HT1080 (cell line): Measurements from ENCODE around the gene MBNL1. TPM values are rescaled to one million over a fixed set of nuclear protein-coding genes. Genes with fewer than 3 reads are reported as not detected.

Source experiments
- DNase-seq: peaks from one replicate; pipeline ENCODE4 v3.0.0-alpha.2; 2015; ENCODE audit warnings: low read depth
- total RNA-seq: library from RNA; depleted of rRNA; stranded (reverse); fragments of >200 nt; shearing (Covaris generic); gene quantifications from 2 replicates; pipeline ENCODE4 v1.2.3, GENCODE V29; 2014

The MBNL1 gene
- total RNA-seq, 1 experiment from 2014 or later = 295 TPM

DNA sequence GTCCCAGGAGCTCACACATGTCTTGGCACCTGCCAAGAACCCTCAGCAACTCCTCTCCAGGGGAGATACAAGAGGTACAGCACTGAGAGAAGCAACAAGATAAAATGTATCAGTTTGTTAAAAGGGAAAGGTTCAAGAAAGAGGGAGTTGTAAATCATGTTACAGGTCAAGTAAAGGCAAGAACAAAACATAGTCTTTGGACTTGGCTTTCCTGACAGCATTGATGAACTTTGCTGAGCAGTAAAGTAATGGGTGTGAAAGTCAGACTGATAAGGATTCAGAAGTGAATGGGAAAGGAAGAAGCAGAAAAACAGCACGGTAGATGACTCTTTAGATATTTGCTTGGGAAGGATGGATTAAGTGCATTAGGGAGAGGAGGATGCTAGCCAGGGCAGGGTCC, 27.1 kb downstream of the MBNL1 start:
- DNase-seq = no peak

DNA sequence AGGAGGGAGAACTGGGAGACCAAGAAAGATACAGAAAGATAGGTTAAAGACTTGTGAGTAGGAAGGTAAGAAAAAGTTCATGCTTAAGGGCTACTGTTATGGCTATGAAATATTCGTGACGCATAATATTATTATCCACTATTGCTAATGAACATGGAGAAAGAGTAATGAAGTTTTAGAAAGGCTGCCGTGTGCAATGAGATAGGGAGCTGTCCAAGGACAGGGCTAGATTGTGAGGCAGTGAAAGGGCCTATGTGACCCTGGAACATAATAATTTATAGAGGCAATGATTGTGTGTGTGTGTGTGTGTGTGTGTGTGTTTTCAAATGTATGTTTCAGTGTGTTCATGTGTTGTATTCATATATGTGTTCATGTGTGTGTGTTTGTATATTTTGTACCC, 27.7 kb downstream of the MBNL1 start:
- no peak for DNase-seq

DNA sequence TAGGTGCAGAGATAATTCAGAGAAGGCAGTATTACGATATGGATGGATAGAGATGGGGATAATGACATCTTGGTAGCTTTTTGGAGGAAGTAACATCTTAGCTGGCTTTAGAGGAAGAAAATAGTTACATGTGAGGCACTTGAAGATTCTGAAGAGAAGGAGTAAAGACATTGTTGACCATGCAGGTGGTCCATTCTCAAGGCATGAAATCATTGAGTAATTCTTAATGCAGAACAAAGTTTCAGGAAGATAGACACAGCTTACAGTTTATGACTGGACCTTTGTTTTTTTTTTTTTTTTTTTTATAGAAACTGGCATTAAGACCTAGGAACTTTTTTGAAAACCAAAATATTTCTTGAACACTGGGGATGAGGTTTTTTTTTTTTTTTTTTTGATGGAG, 28.2 kb downstream of the MBNL1 start:
- DNase-seq = no peak

DNA sequence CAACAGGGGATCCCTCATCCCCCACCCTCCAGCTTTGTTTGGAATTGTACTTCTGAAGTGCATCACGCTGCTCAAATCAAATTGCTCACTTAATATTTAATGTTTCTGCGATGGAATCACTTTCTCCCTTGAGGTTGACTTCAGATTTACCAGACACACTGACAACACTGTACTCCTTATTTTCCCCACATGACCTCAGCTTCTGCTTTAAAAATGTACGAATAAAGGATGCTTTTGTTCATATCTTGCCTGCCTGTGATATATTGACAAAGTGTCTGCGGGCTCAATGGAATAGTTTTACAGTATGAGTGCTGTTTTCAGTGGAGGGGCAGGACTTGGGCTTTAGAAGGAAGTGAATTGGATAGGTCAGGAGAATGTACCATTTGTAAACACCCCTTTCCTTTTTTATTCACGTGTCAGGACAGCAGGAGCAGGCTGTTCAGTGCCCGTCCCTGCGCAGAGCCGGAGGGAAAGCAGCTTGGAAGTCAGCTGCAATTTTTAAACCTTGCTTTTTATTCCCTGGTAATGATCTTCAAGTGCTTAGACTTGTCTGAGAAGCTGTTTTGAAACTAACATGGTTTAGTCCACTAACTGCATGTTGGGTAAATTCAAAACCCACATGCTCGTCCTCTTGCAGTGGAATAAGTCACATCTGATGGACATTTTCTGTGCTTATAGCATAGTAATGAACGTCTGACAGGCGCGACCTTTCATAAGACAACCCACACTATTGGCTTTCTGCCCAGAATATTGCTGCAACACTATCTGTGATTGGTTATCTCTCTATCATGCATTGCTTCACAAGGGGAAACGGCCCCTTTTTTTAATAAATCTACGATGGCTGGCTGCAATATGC, 29.9 kb downstream of the MBNL1 start:
- no peak for DNase-seq

DNA sequence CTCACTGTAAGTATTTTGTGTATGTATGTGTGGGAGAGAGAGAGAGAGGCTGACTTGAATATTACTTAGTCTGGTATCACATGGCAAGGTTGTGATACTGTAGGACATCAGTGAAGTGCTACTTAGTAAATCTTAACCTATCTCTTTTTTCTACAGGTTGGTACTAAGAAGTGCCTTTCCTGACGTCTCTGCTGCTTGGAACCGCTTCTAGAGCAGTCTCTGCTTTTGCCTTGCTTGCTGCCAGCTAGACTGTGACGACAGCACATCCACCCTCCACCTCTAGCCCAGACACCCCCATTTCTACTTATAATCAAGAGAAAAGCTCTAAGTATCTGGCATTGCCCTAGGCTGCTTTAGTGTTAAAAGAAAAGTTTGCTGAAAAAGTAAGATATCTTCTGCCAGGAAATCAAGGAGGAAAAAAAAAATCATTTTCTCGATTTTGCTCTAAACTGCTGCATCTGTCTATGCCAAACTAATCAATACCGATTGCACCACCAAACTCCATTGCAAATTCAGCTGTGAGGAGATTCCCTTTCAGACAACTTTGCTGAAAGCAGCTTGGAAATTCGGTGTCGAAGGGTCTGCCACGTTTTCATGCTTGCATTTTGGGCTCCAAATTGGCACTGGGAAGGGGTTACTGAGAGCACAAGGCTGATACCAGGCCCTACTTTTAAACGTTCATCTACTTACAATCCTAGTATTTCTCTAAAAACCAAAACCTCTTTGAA, 30.7 kb downstream of the MBNL1 start:
- no peak for DNase-seq

DNA sequence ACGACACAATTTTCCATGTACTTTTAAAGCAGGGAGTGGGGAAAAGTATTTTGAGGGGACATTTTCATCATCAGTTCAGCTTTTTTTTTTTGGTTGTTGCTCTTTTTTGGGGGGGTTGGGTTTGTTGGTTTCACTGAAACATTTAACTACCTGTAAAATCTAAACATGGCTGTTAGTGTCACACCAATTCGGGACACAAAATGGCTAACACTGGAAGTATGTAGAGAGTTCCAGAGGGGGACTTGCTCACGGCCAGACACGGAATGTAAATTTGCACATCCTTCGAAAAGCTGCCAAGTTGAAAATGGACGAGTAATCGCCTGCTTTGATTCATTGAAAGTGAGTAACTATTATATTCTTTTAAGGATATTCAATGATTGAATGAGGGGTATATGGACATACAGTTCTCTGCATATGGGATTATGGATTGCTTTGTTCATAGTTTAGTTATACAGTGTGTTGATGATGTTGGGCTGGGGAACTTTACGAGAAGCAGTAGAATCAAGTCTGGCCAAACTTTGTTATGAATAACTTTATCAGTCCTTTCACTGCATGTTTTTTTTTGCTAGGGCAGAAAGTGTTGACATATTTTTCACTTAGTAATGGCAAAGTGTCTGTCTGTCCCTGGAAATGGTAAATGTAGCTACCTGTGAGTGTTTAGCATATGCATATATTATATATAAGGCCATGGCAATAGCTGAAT, 31.5 kb downstream of the MBNL1 start:
- DNase-seq = no peak

DNA sequence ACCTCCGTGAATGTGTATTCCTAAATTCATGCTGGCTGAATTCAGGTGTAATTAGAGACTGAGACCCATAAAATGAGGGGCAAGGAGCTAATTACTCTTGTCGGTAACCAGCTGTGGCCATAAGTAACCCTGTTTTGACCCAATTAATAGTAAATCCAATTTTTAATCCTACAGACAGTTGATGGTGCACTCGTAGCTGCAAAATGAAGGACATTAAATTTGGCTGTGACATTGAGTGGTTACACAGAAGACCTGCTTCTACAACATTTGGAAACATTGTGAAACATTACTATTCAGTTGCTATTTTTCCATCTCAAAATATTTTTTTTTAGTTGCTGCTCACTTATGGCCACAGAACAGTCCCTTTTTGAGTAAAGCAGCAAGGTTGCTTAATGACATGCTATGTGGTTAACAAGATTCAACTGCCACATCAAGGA, 33.0 kb downstream of the MBNL1 start:
- DNase-seq = no peak

DNA sequence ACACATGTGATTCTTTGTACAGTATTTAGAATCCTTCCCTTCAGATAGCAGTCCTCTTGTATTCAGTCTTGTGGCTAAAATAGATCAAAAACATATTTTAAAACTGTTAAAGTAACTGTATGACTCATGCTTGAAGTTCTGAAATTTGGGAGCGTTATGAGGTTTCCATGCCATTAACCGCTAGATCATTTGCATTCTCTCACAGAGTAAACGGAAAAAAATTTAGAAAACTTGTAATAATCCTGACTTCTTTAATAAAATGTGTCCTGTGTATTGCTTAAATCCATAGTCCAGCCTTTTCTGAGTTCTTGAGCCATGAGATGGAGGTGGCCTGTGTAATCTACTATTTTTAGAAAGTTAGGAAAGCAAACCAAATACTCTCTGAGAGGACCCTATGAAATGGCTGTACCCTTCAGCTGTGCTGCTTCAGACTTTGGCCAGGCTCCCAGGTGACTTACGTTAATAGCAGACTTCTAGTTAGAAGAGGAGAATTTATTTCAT, 33.8 kb downstream of the MBNL1 start:
- no peak for DNase-seq

DNA sequence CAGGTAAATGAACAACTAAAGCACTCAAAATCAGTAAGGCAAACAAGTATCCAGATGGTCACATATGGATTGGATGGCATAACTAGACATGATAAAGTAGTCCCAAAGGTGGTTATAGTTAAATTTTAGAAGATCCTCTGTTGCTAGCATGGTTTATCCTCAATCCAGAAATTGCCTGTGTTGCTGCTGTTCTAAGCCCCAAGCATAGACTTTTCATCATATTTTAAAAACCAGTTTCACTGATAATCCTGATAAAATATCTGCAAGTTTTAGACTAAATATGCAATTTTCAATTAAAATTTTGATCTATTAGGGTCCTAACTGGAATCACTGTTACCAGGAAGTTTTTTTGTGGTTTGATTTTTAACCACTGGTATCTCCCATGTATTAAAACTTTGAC, 35.4 kb downstream of the MBNL1 start:
- DNase-seq = no peak

DNA sequence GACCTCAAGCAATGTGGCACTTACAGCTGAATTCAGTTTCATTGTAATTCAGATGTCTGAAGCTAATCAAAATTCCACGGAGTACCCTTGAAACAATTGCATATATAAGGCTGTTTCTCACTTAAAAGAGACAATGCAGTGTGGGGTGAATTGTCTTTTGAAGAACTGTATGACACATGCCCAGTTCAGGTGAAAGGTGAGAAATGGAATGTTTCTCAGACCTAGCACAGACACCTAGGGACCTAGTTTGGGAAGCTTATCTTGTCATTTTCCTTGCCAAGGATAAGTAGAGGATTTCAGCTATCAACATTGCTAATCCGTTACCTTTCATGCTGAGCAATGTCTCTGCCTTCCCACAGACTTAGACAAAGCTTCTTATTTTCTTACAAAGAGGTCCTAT, 36.3 kb downstream of the MBNL1 start:
- no peak for DNase-seq

DNA sequence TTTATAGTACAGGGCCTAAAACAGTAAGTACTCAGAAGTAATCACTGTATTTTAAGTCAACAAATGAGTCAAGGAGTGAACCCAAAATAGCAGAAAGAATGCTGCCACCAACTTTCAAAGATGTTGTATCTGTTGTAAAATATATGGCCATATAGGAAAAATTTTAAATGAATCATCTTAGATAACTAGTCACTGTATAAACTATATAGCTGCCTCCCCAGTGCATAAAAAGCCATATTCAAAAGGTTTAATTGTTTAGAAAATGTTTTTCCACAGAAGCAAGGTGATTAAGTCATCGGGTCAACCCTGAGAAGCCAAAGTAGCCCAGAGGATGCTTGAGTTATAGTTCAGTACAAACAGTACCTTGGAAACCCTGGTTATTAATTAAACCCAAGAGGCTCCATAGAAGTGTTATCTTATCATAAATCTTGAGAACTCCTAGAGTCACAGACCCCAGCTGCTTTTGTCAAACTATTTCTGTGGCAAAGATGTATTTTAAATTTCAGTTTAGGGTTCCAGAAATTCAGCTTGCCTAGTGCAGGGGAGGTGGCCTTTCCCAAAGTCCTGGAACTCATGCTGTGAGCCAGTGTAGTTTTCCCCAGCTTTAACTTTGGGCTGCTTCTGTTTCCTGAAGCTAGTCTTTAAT, 39.2 kb downstream of the MBNL1 start:
- no peak for DNase-seq

DNA sequence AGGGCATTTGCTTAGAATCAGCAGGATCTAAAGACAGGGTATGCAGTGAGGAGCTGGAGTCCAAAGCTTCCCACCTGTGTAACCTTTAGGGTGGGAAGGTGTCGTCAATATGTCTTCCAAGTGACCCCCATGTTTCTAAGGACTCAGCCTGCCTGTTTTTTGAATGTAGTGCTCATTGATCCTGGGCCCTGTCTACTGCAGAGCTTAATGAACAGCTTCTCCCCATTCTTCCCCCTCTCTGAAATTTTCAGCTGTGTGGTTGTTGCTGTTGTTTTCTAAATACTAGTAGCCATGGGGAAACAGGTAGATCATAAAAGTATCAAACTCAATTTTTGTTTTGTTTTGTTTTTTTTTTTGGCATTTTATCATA, 39.7 kb downstream of the MBNL1 start:
- no peak for DNase-seq

DNA sequence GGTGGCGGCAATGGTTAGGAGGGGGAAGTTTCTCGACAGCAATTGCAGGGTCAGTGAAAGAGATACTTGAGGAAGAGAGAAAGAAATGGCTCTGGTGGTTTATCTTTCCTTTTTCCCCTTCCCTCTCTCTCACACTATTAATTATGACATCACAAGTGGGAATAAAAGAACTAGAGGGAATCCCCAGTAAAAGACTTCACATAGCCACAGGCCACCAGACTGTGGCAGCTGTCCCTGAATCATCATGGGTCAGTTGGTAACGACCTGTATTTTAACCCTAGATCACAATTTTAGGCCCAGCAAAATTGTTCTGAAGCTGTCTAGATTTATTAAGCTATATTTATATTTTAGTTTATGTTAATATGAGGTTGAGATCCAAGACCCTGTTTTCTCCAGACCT, 40.3 kb downstream of the MBNL1 start:
- no peak for DNase-seq

DNA sequence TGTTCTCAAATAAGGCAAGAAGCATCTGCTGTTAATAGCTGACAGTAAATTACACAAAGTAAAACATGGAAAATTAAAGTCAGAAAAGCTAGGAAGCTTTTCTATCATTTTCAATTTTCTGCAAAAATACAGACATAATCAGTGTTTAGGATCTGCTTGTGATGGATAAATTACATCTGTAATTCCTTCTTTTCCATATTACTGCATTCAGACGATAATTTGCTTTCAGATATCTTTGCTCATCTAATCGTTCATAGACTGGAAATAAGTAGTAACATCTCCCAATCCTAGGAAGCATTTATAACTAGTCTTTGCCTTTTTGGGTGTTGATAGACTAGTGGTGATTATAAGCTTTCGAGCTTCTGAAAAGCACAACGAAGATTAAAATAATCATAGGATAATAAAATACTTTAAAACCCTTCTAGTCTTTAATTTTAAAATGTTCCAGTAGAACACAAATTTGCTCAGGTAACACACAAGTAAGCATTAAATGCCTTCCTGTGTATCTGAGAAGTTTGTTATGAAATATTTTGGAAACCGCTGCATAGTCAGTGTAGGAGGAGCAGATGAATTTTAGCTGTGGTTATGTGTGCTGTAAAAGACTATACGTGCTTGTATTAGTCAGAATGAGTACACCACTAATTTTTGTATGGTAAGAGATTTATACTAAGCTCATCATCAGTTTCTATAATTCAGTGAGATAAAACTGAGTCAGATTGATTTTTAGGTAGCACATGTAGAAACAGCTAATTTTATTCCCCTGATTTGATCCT, 41.0 kb downstream of the MBNL1 start:
- DNase-seq = no peak

DNA sequence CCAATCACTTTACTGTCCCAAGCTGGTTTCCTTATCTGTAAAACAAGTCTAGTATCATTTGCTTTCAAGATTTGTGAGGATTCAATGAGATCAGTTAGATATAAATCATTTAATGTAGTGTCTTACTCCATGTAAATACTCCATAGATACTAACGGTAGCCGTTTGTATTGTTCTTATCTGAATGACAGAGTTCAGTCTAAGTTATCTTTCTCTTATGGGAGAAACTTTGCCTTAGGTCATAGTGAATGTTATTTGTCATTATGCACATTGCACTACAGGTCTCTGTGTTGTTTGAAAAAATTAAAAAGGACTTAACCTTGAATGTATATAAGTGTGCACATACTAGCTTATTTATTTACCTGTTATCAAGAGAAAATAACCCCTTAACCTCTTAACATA, 44.7 kb downstream of the MBNL1 start:
- DNase-seq = no peak

DNA sequence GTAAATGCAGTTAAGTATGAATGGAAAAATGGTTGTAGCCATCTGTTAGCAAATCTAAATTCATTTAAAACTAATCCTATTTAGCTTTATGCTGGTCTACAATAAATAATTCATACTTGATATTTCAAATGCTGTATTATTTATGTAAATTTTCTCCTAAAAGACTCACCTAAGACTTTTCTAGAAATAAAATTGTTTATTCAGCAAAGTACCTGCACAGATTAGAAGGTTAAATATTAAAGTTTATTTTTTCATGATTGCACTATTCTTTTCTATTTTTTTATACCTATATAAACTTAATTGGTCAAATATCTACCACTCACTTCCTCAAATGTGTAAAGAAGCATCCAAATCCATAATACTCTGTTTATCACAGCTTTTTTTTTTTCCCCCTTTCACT, 45.2 kb downstream of the MBNL1 start:
- DNase-seq = no peak

DNA sequence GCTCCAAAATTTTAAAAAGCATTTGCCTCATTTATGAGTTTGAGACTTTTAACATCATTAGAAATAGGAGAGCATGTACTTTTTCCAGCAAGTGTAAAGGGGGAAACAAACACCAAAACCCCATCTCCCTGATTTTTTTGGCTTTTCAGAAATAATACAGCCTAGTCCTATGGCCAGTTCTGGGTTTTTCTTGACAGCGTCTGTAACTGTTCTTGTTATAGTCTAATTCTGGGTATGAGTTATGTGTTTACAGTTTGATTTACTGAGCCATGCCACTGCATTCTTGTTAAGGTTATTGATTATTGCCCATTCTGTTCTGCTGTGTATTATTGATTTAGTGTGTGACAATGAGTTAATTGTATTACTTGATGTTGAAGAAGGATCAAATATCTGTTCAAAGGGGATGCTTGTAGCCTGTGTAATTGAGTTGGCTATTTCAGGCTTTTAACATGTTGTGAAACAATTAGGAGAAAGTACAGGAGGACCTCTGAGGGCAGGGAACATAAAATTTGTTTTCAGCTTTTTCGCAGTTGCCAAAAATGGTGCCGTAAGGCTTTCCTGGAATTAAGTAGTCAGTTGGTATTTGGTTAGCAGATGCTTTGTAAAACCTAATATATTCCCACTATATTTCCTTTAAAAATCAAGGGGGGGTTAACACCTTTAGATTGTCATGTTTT, 46.1 kb downstream of the MBNL1 start:
- DNase-seq = no peak

DNA sequence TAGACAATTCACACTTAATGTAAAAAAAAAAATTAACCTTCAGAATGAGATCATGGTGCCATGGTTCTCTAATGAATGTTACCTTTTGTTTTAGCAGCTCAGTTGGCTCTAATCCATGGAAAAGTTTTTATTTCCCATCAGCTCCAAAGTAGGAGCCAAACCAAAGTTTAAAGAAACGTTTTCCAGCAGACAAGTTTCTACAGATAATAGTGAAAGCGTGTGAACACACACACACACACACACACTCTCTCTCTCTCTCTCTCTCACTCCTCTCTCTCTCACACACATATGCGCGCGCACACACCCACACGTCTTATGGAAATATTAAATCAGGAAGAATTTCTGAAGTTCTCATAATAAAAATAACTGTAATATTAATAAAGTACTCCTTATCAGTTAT, 46.9 kb downstream of the MBNL1 start:
- no peak for DNase-seq

DNA sequence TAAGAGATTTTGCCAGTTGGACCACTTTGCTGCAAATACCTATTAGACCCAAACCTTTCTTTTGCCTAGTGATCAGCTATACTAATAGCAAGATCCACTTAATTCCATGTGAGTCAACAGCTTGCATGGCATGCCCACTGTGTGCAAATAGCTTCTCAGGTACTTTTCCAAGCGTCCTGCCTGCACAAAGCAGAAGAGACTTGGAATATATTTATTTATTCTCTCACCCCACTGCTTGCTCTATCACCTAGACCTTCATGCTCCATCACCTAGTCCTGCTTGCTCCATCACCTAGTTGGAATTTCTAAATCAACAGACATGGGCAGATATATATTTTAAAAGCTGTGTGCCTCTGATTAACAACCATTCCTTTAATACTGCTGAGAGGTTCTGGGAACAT, 47.6 kb downstream of the MBNL1 start:
- DNase-seq = no peak

DNA sequence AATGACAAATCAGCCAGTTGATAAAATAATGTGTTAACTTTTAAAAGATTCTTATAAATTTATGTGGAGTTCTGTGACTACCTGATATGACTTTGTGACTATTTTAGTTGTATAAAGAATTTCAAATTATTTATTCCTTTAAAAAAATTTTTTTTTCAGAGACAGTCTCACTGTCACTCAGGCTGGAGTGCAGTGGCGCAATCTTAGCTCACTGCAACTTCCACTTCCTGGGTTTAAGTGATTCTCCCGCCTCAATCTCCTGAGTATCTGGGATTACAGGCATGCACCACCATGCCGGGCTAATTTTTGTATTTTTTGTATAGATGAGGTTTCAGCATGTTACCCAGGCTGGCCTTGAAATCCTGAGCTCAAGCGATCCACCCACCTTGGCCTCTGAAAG, 48.5 kb downstream of the MBNL1 start:
- no peak for DNase-seq
